Kasumi-1 (cell line): ENCODE data around the gene GIMAP5.
"Not testable (repeated sequence)": the region's sequence is repeated elsewhere in the genome, so short reads cannot be mapped to it uniquely, and the experiment has no call there.

Experiments
- DNase-seq, 2 experiments: peaks; one replicate each; lab custom pipeline; 2025; lab: John Stamatoyannopoulos, UW

Gene GIMAP5

GRCh38 chr7:150774131-150774530 is 36.9 kb downstream of the GIMAP5 start:
- DNase-seq: not testable (repeated sequence)

- no peak for DNase-seq
Observed at GRCh38 chr7:150778014-150778737, 41.0 kb downstream of the GIMAP5 start.

- peak; percentile 84 to 92 for DNase-seq
Observed at GRCh38 chr7:150778738-150779301, 41.6 kb downstream of the GIMAP5 start.

- no peak for DNase-seq
Observed at GRCh38 chr7:150780292-150780691, 43.1 kb downstream of the GIMAP5 start.

- no peak for DNase-seq
Observed at GRCh38 chr7:150781103-150781502, 43.9 kb downstream of the GIMAP5 start.

- DNase-seq: no peak
Observed at GRCh38 chr7:150781961-150782360, 44.7 kb downstream of the GIMAP5 start.

- no peak for DNase-seq
Observed at GRCh38 chr7:150784120-150784736, 47.0 kb downstream of the GIMAP5 start.

GRCh38 chr7:150784954-150785353 is 47.7 kb downstream of the GIMAP5 start:
- DNase-seq: no peak

- peak; percentile 91 to 92 for DNase-seq
Observed at GRCh38 chr7:150787321-150788281, 50.4 kb downstream of the GIMAP5 start.

- no peak for DNase-seq
Observed at GRCh38 chr7:150788474-150789269, 51.5 kb downstream of the GIMAP5 start.

- DNase-seq: no peak
Observed at GRCh38 chr7:150790416-150791075, 53.3 kb downstream of the GIMAP5 start.

- no peak for DNase-seq
Observed at GRCh38 chr7:150791304-150791703, 54.1 kb downstream of the GIMAP5 start.

GRCh38 chr7:150791746-150792452 is 54.7 kb downstream of the GIMAP5 start:
- DNase-seq: no peak
